ENCODE results near the gene SDR39U1. TPM values are rescaled to one million over a fixed set of nuclear protein-coding genes. Genes with fewer than 3 reads are reported as not detected.
A peak's percentile ranks its signal among the peaks of the same experiment; 100 is the strongest.

The SDR39U1 gene
- total RNA-seq, 1 donor, result 39.6 TPM

GRCh38 chr14:24430143-24430681 is 12.4 kb downstream of the SDR39U1 start:
- peak in 2 of 3 donors; percentile 50 to 56 for DNase-seq (ENCODE audit: low read depth in 2 of 3, low spot score in 2 of 3)

GRCh38 chr14:24429395-24430142 is 13.0 kb downstream of the SDR39U1 start, which contains the start of the genes CBLN3 and KHNYN:
Gene CBLN3 (minus strand): TSS chr14:24429668. CDS start chr14:24429054, 614 bp downstream.
Gene KHNYN (plus strand): TSS chr14:24429954. CDS start chr14:24430731, 777 bp downstream.
- DNase-seq (ENCODE audit: low read depth in 2 of 3, low spot score in 2 of 3), result peak; percentile 63 to 93 (median 92)

GRCh38 chr14:24428628-24429394 is 13.8 kb downstream of the SDR39U1 start:
- no peak for DNase-seq (ENCODE audit: low read depth in 2 of 3, low spot score in 2 of 3)

- no peak for DNase-seq (ENCODE audit: low read depth in 2 of 3, low spot score in 2 of 3)
Observed at GRCh38 chr14:24427537-24428508, 14.8 kb downstream of the SDR39U1 start.

GRCh38 chr14:24426912-24427536 is 15.6 kb downstream of the SDR39U1 start:
- DNase-seq (ENCODE audit: low read depth in 2 of 3, low spot score in 2 of 3), result peak in 1 of 3 donors; percentile 51

- DNase-seq (ENCODE audit: low read depth in 2 of 3, low spot score in 2 of 3), result no peak
Observed at GRCh38 chr14:24426150-24426911, 16.2 kb downstream of the SDR39U1 start.

GRCh38 chr14:24425704-24426103 is 16.9 kb downstream of the SDR39U1 start:
- peak in 1 of 3 donors; percentile 26 for DNase-seq (ENCODE audit: low read depth in 2 of 3, low spot score in 2 of 3)

- no peak for DNase-seq (ENCODE audit: low read depth in 2 of 3, low spot score in 2 of 3)
Observed at GRCh38 chr14:24422694-24423601, 19.6 kb downstream of the SDR39U1 start.

GRCh38 chr14:24422261-24422660 is 20.3 kb downstream of the SDR39U1 start:
- peak in 2 of 3 donors; percentile 67 to 79 for DNase-seq (ENCODE audit: low read depth in 2 of 3, low spot score in 2 of 3)

GRCh38 chr14:24418492-24418873 is 24.1 kb downstream of the SDR39U1 start:
- DNase-seq (ENCODE audit: low read depth in 2 of 3, low spot score in 2 of 3), result no peak

GRCh38 chr14:24417832-24418491 is 24.6 kb downstream of the SDR39U1 start:
- DNase-seq (ENCODE audit: low read depth in 2 of 3, low spot score in 2 of 3), result no peak

GRCh38 chr14:24416932-24417619 is 25.5 kb downstream of the SDR39U1 start:
- no peak for DNase-seq (ENCODE audit: low read depth in 2 of 3, low spot score in 2 of 3)

- DNase-seq (ENCODE audit: low read depth in 2 of 3, low spot score in 2 of 3), result no peak
Observed at GRCh38 chr14:24416254-24416931, 26.2 kb downstream of the SDR39U1 start.

GRCh38 chr14:24415421-24416253 is 26.9 kb downstream of the SDR39U1 start:
- DNase-seq (ENCODE audit: low read depth in 2 of 3, low spot score in 2 of 3), result no peak

GRCh38 chr14:24414732-24415420 is 27.7 kb downstream of the SDR39U1 start:
- DNase-seq (ENCODE audit: low read depth in 2 of 3, low spot score in 2 of 3), result no peak

All from hematopoietic multipotent progenitor cell (in vitro differentiated cells).